HEK293 (cell line): ENCODE data around the gene EDA.

Experiments used
- CTCF ChIA-PET: fragments of 350-600 bp; formaldehyde crosslinking; extraction: SDS; loops from one replicate; lab custom pipeline; 2021; ENCODE audit warnings: antibody characterized with exemption; lab: Yijun Ruan, JAX
- POLR2A ChIA-PET: fragments of 300-600 bp; formaldehyde crosslinking; extraction: SDS; loops from one replicate; lab custom pipeline; 2020; ENCODE audit warnings: antibody characterized with exemption, inconsistent platforms; lab: Yijun Ruan, JAX
- H3K27ac ChIP-seq: fragments of 200-500 bp; sonication (Bioruptor generic); 2 replicates; pipeline ENCODE4 v1.5.1; 2014; ENCODE audit warnings: low read depth, low read length, control low read depth, inconsistent platforms; ENCODE audit errors: extremely low read depth
- H3K36me3 ChIP-seq, 2 experiments: fragments of 200-500 bp in 1 of 2; sonication (Bioruptor generic) in 1 of 2; 1 replicate in 1 of 2; 2 replicates in 1 of 2; pipeline ENCODE4 v1.5.1; 2014 to 2017; ENCODE audit warnings: inconsistent platforms in 2 of 2, low read length in 2 of 2; ENCODE audit not compliant: control insufficient read depth in 2 of 2, insufficient read depth in 1 of 2
- H3K4me1 ChIP-seq: fragments of 200-500 bp; sonication (Bioruptor generic); 2 replicates; pipeline ENCODE4 v1.5.1; 2014; ENCODE audit warnings: mild to moderate bottlenecking, low read length, inconsistent platforms; ENCODE audit not compliant: control insufficient read depth, insufficient read depth
- H3K4me3 ChIP-seq: 2 replicates; pipeline ENCODE4 v1.5.1; 2011; ENCODE audit warnings: low read depth, mild to moderate bottlenecking, control low read depth, low read length, moderate library complexity
- H3K9me3 ChIP-seq: fragments of 200-500 bp; sonication (Bioruptor generic); 2 replicates; pipeline ENCODE4 v1.5.1; 2014; ENCODE audit warnings: low read depth, low read length, inconsistent platforms; ENCODE audit not compliant: control insufficient read depth, insufficient read depth
- EGR2 ChIP-seq: fragments of 450-650 bp; formaldehyde crosslinking; IDR thresholded peaks from 2 replicates; pipeline ENCODE4 v1.5.1; 2016; ENCODE audit warnings: low read depth, missing biosample characterization, missing genetic modification characterization
- MZF1 ChIP-seq: fragments of 450-650 bp; formaldehyde crosslinking; IDR thresholded peaks from 2 replicates; pipeline ENCODE4 v1.5.1; 2017; ENCODE audit warnings: missing biosample characterization, missing genetic modification characterization, borderline replicate concordance
- ZBTB7A ChIP-seq: fragments of 450-650 bp; formaldehyde crosslinking; IDR thresholded peaks from 2 replicates; pipeline ENCODE4 v1.5.1; 2016; ENCODE audit warnings: low read depth, missing biosample characterization, missing genetic modification characterization
- ZFHX2 ChIP-seq: fragments of 450-650 bp; formaldehyde crosslinking; conservative IDR thresholded peaks from 2 replicates; pipeline ENCODE4 v1.5.1; 2016; ENCODE audit warnings: missing biosample characterization, missing genetic modification characterization
- ZNF292 ChIP-seq: fragments of 450-650 bp; formaldehyde crosslinking; IDR thresholded peaks from 2 replicates; pipeline ENCODE4 v1.5.1; 2016; ENCODE audit warnings: low read depth, missing biosample characterization, missing genetic modification characterization, borderline replicate concordance
- ZNF394 ChIP-seq: fragments of 450-650 bp; formaldehyde crosslinking; IDR thresholded peaks from 2 replicates; pipeline ENCODE4 v1.5.1; 2016; ENCODE audit warnings: missing biosample characterization, missing genetic modification characterization, mild to moderate bottlenecking, moderate library complexity, borderline replicate concordance
- ZNF433 ChIP-seq: fragments of 450-650 bp; formaldehyde crosslinking; IDR thresholded peaks from 2 replicates; pipeline ENCODE4 v1.5.1; 2016; ENCODE audit warnings: missing biosample characterization, missing genetic modification characterization, low read depth
- ZNF530 ChIP-seq: fragments of 450-650 bp; formaldehyde crosslinking; IDR thresholded peaks from 2 replicates; pipeline ENCODE4 v1.5.1; 2016; ENCODE audit warnings: low read depth, missing biosample characterization, missing genetic modification characterization
- ZNF544 ChIP-seq: fragments of 450-650 bp; formaldehyde crosslinking; IDR thresholded peaks from 2 replicates; pipeline ENCODE4 v1.5.0; 2017; ENCODE audit warnings: missing biosample characterization, missing genetic modification characterization
- ZNF555 ChIP-seq: fragments of 450-650 bp; formaldehyde crosslinking; conservative IDR thresholded peaks from 2 replicates; pipeline ENCODE4 v1.5.1; 2017; ENCODE audit warnings: missing biosample characterization, mild to moderate bottlenecking, missing genetic modification characterization, inconsistent platforms
- ZNF571 ChIP-seq: fragments of 450-650 bp; formaldehyde crosslinking; IDR thresholded peaks from 2 replicates; pipeline ENCODE4 v1.5.0; 2017; ENCODE audit warnings: missing biosample characterization, missing genetic modification characterization
- ZNF621 ChIP-seq: fragments of 450-650 bp; formaldehyde crosslinking; IDR thresholded peaks from 2 replicates; pipeline ENCODE4 v1.5.1; 2017; ENCODE audit warnings: missing biosample characterization, missing genetic modification characterization
- ZNF670 ChIP-seq: fragments of 450-650 bp; formaldehyde crosslinking; IDR thresholded peaks from 2 replicates; pipeline ENCODE4 v1.5.1; 2016; ENCODE audit warnings: missing biosample characterization, missing genetic modification characterization, low read depth
- ZNF707 ChIP-seq: fragments of 450-650 bp; formaldehyde crosslinking; IDR thresholded peaks from 2 replicates; pipeline ENCODE4 v1.5.1; 2016; ENCODE audit warnings: missing biosample characterization, missing genetic modification characterization
- ZNF837 ChIP-seq: fragments of 450-650 bp; formaldehyde crosslinking; IDR thresholded peaks from 2 replicates; pipeline ENCODE4 v1.5.1; 2016; ENCODE audit warnings: missing biosample characterization, missing genetic modification characterization
- TF ChIP-seq, protein P1 (sequence below): fragments of 450-650 bp; formaldehyde crosslinking; IDR thresholded peaks from 2 replicates; pipeline ENCODE4 v1.5.1; 2016; ENCODE audit warnings: missing biosample characterization, missing genetic modification characterization
- TF ChIP-seq, protein P2 (sequence below): fragments of 450-650 bp; formaldehyde crosslinking; conservative IDR thresholded peaks from 2 replicates; pipeline ENCODE4 v1.5.1; 2016; ENCODE audit warnings: low read depth, missing biosample characterization, missing genetic modification characterization

Gene EDA

DNA sequence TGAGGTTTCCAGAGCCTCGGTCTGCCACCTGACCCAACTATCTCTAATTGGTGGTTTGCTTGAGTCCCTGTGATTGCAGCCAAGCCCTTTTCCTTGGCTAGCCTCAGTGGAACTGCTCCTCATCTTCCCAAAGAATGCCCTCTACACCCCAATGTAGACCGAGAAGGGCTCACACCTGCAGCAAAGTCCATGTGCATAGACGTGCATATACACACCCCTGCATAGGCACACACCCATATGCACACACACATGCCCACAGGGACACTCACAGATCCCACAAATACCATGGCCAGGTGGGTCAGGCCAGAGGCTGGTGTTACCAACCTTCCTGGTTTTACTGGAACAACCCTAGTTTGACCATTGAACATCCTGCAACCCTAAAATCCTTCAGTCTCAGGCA lies 433.5 kb downstream of the EDA start:
- no peak for TF ChIP-seq ZNF837
- TF ChIP-seq ZNF621 (tag by site-specific recombination): no peak
- TF ChIP-seq ZNF571: no peak
- no peak for TF ChIP-seq ZNF530 (tag by site-specific recombination)
- TF ChIP-seq ZNF555 (tag by site-specific recombination): no peak
- no peak for TF ChIP-seq ZNF670 (tag by site-specific recombination)

DNA sequence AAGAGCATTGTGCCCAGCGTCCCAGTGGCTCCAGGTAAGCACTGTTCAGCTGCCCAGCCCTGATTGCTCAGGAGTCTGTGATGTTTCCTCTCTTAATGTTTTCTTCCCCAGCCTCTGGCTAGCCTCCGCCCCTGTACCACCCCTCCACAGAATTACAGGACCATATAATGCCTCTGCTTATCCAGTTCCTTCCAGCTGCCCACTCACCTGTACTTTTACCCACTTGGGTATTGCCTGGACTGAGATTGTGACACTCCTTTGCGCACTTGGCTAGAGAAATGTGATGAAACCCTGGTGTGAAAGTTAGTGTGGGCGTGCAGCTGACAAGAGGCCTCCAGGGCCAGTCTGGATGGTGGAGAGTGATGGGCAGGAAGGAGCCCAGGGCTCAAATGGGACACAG lies 434.0 kb downstream of the EDA start, which contains the start of gene AWAT2:
Gene AWAT2, minus strand, starts transcription at position 14 of the 400 bp plus-strand sequence. Its CDS starts 6 bp downstream, at position 8.
- POLR2A ChIA-PET: no interaction called here
- no peaks in the 10 kb centered on the region for H3K36me3 ChIP-seq
- no peaks in the 10 kb centered on the region for H3K4me1 ChIP-seq
- 0 out of 2 replicates have a peak, but pooled peaks have one; percentile 15 for TF ChIP-seq ZFHX2 (tag by site-specific recombination)
- TF ChIP-seq EGR2 (tag by site-specific recombination): peak; percentile 37; the same call in 1 of the 2 replicates
- no peak for TF ChIP-seq ZNF394 (tag by site-specific recombination)
- TF ChIP-seq ZNF707: no peak
- no peak for TF ChIP-seq MZF1
- TF ChIP-seq ZBTB7A (tag by site-specific recombination): no peak
- TF ChIP-seq ZNF544: no peak
- TF ChIP-seq ZNF292 (tag by site-specific recombination): no peak
- TF ChIP-seq, protein P1, sequence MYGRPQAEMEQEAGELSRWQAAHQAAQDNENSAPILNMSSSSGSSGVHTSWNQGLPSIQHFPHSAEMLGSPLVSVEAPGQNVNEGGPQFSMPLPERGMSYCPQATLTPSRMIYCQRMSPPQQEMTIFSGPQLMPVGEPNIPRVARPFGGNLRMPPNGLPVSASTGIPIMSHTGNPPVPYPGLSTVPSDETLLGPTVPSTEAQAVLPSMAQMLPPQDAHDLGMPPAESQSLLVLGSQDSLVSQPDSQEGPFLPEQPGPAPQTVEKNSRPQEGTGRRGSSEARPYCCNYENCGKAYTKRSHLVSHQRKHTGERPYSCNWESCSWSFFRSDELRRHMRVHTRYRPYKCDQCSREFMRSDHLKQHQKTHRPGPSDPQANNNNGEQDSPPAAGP (tag by site-specific recombination): no peak
- TF ChIP-seq ZNF433 (tag by site-specific recombination): no peak
- TF ChIP-seq, protein P2, sequence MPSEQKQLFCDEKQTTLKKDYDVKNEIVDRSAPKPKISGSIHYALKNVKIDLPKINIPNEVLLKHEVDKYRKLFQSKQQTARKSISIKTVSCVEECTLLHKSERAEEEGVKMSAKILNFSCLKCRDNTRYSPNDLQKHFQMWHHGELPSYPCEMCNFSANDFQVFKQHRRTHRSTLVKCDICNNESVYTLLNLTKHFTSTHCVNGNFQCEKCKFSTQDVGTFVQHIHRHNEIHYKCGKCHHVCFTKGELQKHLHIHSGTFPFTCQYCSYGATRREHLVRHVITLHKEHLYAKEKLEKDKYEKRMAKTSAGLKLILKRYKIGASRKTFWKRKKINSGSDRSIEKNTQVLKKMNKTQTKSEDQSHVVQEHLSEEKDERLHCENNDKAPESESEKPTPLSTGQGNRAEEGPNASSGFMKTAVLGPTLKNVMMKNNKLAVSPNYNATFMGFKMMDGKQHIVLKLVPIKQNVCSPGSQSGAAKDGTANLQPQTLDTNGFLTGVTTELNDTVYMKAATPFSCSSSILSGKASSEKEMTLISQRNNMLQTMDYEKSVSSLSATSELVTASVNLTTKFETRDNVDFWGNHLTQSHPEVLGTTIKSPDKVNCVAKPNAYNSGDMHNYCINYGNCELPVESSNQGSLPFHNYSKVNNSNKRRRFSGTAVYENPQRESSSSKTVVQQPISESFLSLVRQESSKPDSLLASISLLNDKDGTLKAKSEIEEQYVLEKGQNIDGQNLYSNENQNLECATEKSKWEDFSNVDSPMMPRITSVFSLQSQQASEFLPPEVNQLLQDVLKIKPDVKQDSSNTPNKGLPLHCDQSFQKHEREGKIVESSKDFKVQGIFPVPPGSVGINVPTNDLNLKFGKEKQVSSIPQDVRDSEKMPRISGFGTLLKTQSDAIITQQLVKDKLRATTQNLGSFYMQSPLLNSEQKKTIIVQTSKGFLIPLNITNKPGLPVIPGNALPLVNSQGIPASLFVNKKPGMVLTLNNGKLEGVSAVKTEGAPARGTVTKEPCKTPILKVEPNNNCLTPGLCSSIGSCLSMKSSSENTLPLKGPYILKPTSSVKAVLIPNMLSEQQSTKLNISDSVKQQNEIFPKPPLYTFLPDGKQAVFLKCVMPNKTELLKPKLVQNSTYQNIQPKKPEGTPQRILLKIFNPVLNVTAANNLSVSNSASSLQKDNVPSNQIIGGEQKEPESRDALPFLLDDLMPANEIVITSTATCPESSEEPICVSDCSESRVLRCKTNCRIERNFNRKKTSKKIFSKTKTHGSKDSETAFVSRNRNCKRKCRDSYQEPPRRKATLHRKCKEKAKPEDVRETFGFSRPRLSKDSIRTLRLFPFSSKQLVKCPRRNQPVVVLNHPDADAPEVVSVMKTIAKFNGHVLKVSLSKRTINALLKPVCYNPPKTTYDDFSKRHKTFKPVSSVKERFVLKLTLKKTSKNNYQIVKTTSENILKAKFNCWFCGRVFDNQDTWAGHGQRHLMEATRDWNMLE: no peak
- H3K4me3 ChIP-seq: no peak within 1 kb of the TSS
- H3K27ac ChIP-seq: no peak within 1 kb of the TSS
- CTCF ChIA-PET: interaction anchor here (1.2 to 1.4 kb wide), 2 partner anchors 9 to 20 kb away, joined by 3 to 6 read pairs; no protein-coding TSS in a partner anchor
- H3K9me3 ChIP-seq: no peaks in the 10 kb centered on the region

More for the DNA sequence above, 433.5 kb downstream of the EDA start:
- Histone ChIP-seq H3K27ac (no peak overlapping the region), H3K36me3 (no peaks in the 10 kb centered on the region), H3K4me3 (no peak overlapping the region), H3K9me3 (no peaks in the 10 kb centered on the region), H3K4me1 (no peaks in the 10 kb centered on the region)
- CTCF ChIA-PET: interaction anchor here (0.6 to 1.2 kb wide), 2 partner anchors 8 to 250 kb away, joined by 3 read pairs; no protein-coding TSS in a partner anchor
- POLR2A ChIA-PET: no interaction called here
